Measurements from ENCODE around the gene KRTAP2-4. TPM values are rescaled to one million over a fixed set of nuclear protein-coding genes. Genes with fewer than 3 reads are reported as not detected.

The KRTAP2-4 gene, protein sequence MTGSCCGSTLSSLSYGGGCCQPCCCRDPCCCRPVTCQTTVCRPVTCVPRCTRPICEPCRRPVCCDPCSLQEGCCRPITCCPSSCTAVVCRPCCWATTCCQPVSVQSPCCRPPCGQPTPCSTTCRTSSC
- not detected in 2 replicates for total RNA-seq (2021)
- long read RNA-seq: 0 reads

DNA sequence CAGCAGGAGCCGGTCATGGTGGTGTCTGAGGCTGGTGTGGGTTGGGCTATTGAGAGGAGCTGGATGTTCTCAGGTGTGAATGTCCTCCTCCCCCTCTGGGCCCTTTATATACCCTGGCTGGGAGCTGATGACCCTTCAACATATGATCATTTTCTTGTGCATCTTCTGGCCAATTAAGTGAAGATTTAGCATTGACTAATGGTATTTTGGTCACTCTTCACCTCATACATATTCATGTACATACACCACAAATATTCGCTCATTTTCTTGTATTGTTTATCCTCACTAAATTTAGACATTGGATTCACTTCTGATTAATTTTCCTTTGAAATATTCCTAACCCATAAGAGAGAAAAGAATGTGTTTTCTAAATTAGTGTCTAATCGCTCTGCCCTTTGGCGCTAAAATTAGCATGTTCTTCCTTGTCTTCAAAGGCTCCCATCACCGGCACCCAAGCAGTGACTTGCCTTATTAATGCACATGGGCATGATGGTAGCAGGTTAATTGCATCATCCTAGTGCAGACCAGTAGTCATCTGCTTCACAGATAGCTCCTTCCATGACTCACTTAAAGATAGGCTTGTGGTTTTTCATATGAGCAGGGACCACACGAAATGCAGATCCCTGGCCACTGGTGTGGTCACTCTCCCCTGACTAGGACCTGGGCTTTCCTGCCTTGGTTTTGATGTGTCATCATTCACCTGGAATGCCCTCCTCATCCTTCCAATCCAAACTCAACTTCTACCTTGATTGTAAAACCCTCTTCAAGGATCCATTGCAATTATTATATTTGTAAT lies at the start of gene KRTAP2-4:
TSS of gene KRTAP2-4 (minus strand) at position 51 of the 796 bp plus-strand sequence. CDS start at position 17, 34 bp downstream.
- Histone ChIP-seq H4K8ac (replicated peaks; ENCODE audit: insufficient read length, low read depth, low read length) (no peak within 1 kb of the TSS), H3K9me3 (ENCODE audit: control insufficient read depth, low read depth, low read length) (no peaks in the 10 kb centered on the region), H3K23ac (ENCODE audit: insufficient read length, low read depth, low read length) (no peak within 1 kb of the TSS), H2BK20ac (ENCODE audit: low read depth, low read length, poor library complexity, severe bottlenecking) (no peak within 1 kb of the TSS), H2BK15ac (ENCODE audit: low read depth, low read length) (no peak within 1 kb of the TSS), H2BK5ac (ENCODE audit: insufficient read length, low read length) (no peak within 1 kb of the TSS), H3K56ac (ENCODE audit: insufficient read length, low read depth, low read length) (no peak within 1 kb of the TSS), H3K27ac (ENCODE audit: insufficient read length, low read depth, low read length) (no peak within 1 kb of the TSS), H2AK5ac (ENCODE audit: insufficient read length, low read length) (no peak within 1 kb of the TSS), H3K23me2 (ENCODE audit: insufficient read length, low read depth, low read length, poor library complexity, severe bottlenecking) (no peaks in the 10 kb centered on the region), H3K4me1 (ENCODE audit: insufficient read depth, low read length) (no peaks in the 10 kb centered on the region), H3K79me1 (ENCODE audit: insufficient read depth, low read depth, low read length, poor library complexity, severe bottlenecking) (no peaks in the 10 kb centered on the region), H3K9ac (ENCODE audit: extremely low read depth, insufficient read length, low read length) (no peak within 1 kb of the TSS), H3K4me2 (ENCODE audit: insufficient read depth, insufficient read length, low read length) (no peak within 1 kb of the TSS), H4K20me1 (ENCODE audit: control insufficient read depth, insufficient read depth, insufficient read length) (no peaks in the 10 kb centered on the region), H2AFZ (ENCODE audit: low read length) (no peak within 1 kb of the TSS), H3K27me3 (ENCODE audit: insufficient read depth, low read length) (no peaks in the 10 kb centered on the region), H3K18ac (ENCODE audit: insufficient read length, low read depth, low read length) (no peak within 1 kb of the TSS), H4K91ac (ENCODE audit: insufficient read length, low read depth, low read length) (no peak within 1 kb of the TSS), H3K4ac (ENCODE audit: low read depth, low read length) (no peak within 1 kb of the TSS), H3K79me2 (ENCODE audit: insufficient read depth, low read length) (no peaks in the 10 kb centered on the region), H2BK12ac (ENCODE audit: insufficient read length, low read depth, low read length) (no peak within 1 kb of the TSS), H2BK120ac (ENCODE audit: low read depth, low read length, poor library complexity, severe bottlenecking) (no peak within 1 kb of the TSS), H3T11ph (ENCODE audit: low read length) (no peak within 1 kb of the TSS), H3K14ac (ENCODE audit: insufficient read depth, low read length) (no peak within 1 kb of the TSS), H4K5ac (ENCODE audit: insufficient read length, low read depth, low read length) (no peak within 1 kb of the TSS)
- TF ChIP-seq, protein P1, sequence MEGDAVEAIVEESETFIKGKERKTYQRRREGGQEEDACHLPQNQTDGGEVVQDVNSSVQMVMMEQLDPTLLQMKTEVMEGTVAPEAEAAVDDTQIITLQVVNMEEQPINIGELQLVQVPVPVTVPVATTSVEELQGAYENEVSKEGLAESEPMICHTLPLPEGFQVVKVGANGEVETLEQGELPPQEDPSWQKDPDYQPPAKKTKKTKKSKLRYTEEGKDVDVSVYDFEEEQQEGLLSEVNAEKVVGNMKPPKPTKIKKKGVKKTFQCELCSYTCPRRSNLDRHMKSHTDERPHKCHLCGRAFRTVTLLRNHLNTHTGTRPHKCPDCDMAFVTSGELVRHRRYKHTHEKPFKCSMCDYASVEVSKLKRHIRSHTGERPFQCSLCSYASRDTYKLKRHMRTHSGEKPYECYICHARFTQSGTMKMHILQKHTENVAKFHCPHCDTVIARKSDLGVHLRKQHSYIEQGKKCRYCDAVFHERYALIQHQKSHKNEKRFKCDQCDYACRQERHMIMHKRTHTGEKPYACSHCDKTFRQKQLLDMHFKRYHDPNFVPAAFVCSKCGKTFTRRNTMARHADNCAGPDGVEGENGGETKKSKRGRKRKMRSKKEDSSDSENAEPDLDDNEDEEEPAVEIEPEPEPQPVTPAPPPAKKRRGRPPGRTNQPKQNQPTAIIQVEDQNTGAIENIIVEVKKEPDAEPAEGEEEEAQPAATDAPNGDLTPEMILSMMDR (conservative IDR thresholded peaks at IDR 0.05): no peak
- DNase-seq: no peak
- Mint-ChIP-seq H3K4me1 (0 out of 4 replicates have a peak, but pooled peaks cover 0 to 5% of the 10 kb centered on the region in 2 experiments), H3K27me3 (ENCODE audit: low read depth) (no peaks in the 10 kb centered on the region), H3K9me3 (no peaks in the 10 kb centered on the region), H3K27ac (no peak within 1 kb of the TSS), H3K4me3 (no peak within 1 kb of the TSS), H3K36me3 (ENCODE audit: insufficient read depth in 1 of 3, low read depth in 3 of 3) (no peaks in the 10 kb centered on the region)
- WGBS (ENCODE audit: extremely low coverage, insufficient read length, low lambda C conversion rate): no CpG with 5 or more reads among the region's 6 CpGs
